IPS-NIHi7 (cell line): Measurements from ENCODE around the gene MEIOSIN.

ENCODE experiments used
- DNase-seq: peaks from one replicate; pipeline ENCODE4 v3.0.0; 2012; ENCODE audit warnings: mixed read lengths; ENCODE audit errors: extremely low spot score

The MEIOSIN gene

GRCh38 chr19:45779231-45780145 lies 46.2 kb downstream of the MEIOSIN start:
- DNase-seq: peak; percentile 95

- no peak for DNase-seq
Measured at GRCh38 chr19:45780146-45780447, 46.9 kb downstream of the MEIOSIN start.

GRCh38 chr19:45780448-45781213 lies 47.4 kb downstream of the MEIOSIN start:
- DNase-seq: no peak

GRCh38 chr19:45781214-45782161 lies 48.2 kb downstream of the MEIOSIN start:
- no peak for DNase-seq

GRCh38 chr19:45782162-45782691 lies 49.0 kb downstream of the MEIOSIN start, which contains the start of gene DMPK:
Gene DMPK, minus strand, starts transcription at chr19:45782490. Its CDS starts 138 bp downstream, at chr19:45782352.
- DNase-seq: no peak

GRCh38 chr19:45782820-45783785 lies 49.9 kb downstream of the MEIOSIN start:
- no peak for DNase-seq

GRCh38 chr19:45784096-45784495 lies 50.9 kb downstream of the MEIOSIN start:
- DNase-seq: no peak

GRCh38 chr19:45785097-45785496 lies 51.9 kb downstream of the MEIOSIN start:
- no peak for DNase-seq

- DNase-seq: no peak
Measured at GRCh38 chr19:45785781-45786532, 52.7 kb downstream of the MEIOSIN start.

- DNase-seq: no peak
Measured at GRCh38 chr19:45786533-45786894, 53.3 kb downstream of the MEIOSIN start.

- no peak for DNase-seq
Measured at GRCh38 chr19:45789035-45789786, 56.0 kb downstream of the MEIOSIN start.

- no peak for DNase-seq
Measured at GRCh38 chr19:45790942-45791341, 57.7 kb downstream of the MEIOSIN start.

- DNase-seq: no peak
Measured at GRCh38 chr19:45791744-45792469, 58.7 kb downstream of the MEIOSIN start.

GRCh38 chr19:45792470-45793177 lies 59.4 kb downstream of the MEIOSIN start, which contains the start of gene DMWD:
Gene DMWD, minus strand, starts transcription at chr19:45792845. Its CDS starts 89 bp downstream, at chr19:45792756.
- DNase-seq: peak; percentile 99

GRCh38 chr19:45793178-45793564 lies 59.9 kb downstream of the MEIOSIN start:
- DNase-seq: no peak

- no peak for DNase-seq
Measured at GRCh38 chr19:45793876-45794275, 60.6 kb downstream of the MEIOSIN start.

GRCh38 chr19:45794627-45795026 lies 61.4 kb downstream of the MEIOSIN start:
- DNase-seq: no peak
